ENCODE results near the gene HMCN1.

DNA sequence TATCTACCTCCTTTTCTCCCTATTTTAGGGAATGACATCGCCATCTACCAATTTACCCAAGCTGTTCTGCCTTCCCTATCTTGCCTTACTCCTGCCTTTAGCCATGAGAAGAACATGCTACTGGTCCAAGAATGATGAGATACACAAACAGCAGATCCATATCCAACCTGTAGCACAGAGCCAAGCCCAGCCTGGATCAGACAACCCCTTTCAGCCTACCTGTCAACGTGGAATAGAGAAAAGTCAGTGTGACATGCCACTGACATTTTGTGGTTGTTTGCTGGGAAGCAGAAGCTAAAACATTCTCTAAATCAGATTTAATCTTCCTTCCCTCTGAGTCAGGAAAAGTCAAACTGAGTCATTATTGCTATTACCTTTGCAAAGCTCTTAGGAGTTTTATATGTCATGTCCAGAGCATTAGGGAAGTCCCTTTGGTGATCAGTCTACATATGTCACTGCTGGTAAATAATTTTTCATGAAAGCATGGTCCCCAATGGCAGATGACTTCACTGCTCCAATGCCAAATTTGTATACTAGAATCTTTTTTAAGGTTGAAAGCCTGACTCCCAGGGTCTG lies 497.8 kb downstream of the HMCN1 start:
- TF ChIP-seq, protein P1, sequence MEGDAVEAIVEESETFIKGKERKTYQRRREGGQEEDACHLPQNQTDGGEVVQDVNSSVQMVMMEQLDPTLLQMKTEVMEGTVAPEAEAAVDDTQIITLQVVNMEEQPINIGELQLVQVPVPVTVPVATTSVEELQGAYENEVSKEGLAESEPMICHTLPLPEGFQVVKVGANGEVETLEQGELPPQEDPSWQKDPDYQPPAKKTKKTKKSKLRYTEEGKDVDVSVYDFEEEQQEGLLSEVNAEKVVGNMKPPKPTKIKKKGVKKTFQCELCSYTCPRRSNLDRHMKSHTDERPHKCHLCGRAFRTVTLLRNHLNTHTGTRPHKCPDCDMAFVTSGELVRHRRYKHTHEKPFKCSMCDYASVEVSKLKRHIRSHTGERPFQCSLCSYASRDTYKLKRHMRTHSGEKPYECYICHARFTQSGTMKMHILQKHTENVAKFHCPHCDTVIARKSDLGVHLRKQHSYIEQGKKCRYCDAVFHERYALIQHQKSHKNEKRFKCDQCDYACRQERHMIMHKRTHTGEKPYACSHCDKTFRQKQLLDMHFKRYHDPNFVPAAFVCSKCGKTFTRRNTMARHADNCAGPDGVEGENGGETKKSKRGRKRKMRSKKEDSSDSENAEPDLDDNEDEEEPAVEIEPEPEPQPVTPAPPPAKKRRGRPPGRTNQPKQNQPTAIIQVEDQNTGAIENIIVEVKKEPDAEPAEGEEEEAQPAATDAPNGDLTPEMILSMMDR (IDR thresholded peaks at IDR 0.05; ENCODE audit: low read depth, low read length), result no peak
- TF ChIP-seq POLR2A (IDR thresholded peaks at IDR 0.05; ENCODE audit: extremely low read depth, insufficient read length) (no peak), MYC (IDR thresholded peaks at IDR 0.05; ENCODE audit: low read depth, low read length) (no peak)
- TF ChIP-seq, protein P2, sequence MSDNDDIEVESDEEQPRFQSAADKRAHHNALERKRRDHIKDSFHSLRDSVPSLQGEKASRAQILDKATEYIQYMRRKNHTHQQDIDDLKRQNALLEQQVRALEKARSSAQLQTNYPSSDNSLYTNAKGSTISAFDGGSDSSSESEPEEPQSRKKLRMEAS (IDR thresholded peaks at IDR 0.05; ENCODE audit: low read depth, low read length), result no peak
